Peyer's patch (tissue), 4 donors: ENCODE measurements around the gene SNX8. TPM values are rescaled to one million over a fixed set of nuclear protein-coding genes. Genes with fewer than 3 reads are reported as not detected.

Experiments
- DNase-seq, 3 donors: peaks; one replicate each; pipeline ENCODE4 v3.0.0-alpha.2; 2017 to 2019
- H3K27ac ChIP-seq, 4 donors: fragments of 200-600 bp; sonication (generic); one replicate each; pipeline ENCODE4 v1.5.1; 2016 to 2019
- H3K27me3 ChIP-seq, 2 donors: fragments of 200-600 bp; sonication (generic); one replicate each; pipeline ENCODE4 v1.5.1; 2019
- H3K36me3 ChIP-seq, 3 donors: fragments of 200-600 bp; sonication (generic); one replicate each; pipeline ENCODE4 v1.5.1; 2016 to 2019
- H3K4me1 ChIP-seq, 4 donors: fragments of 200-600 bp; sonication (generic); one replicate each; pipeline ENCODE4 v1.5.1; 2016 to 2019
- H3K4me3 ChIP-seq, 4 donors: fragments of 200-600 bp; sonication (generic); 1 replicate in 3 of 4; 2 replicates in 1 of 4; pipeline ENCODE4 v1.5.1; 2016 to 2019; ENCODE audit warnings: mild to moderate bottlenecking in 1 of 4
- H3K9me3 ChIP-seq, 4 donors: fragments of 200-600 bp; sonication (generic); one replicate each; pipeline ENCODE4 v1.5.1; 2016 to 2019; ENCODE audit warnings: mild to moderate bottlenecking in 1 of 4
- POLR2A ChIP-seq, 2 donors: fragments of 450-650 bp; IDR thresholded peaks; one replicate each; pipeline ENCODE4 v1.5.1; 2017; ENCODE audit warnings: antibody characterized with exemption in 2 of 2, mild to moderate bottlenecking in 2 of 2, moderate library complexity in 2 of 2
- total RNA-seq, 4 donors: library from RNA; depleted of rRNA; stranded (reverse); fragments of >200 nt; gene quantifications; one replicate each; pipeline ENCODE4 v1.1.0, GENCODE V29; 2016
- TF ChIP-seq, protein P1 (sequence below), 6 experiments: fragments of 450-650 bp in 4 of 6; fragments of 200-600 bp in 2 of 6; sonication (generic) in 1 of 6; IDR thresholded peaks; one replicate each; pipeline ENCODE4 v1.5.1; 2017 to 2019; ENCODE audit warnings: antibody characterized with exemption in 6 of 6, mild to moderate bottlenecking in 3 of 6, moderate library complexity in 1 of 6

The SNX8 gene, protein sequence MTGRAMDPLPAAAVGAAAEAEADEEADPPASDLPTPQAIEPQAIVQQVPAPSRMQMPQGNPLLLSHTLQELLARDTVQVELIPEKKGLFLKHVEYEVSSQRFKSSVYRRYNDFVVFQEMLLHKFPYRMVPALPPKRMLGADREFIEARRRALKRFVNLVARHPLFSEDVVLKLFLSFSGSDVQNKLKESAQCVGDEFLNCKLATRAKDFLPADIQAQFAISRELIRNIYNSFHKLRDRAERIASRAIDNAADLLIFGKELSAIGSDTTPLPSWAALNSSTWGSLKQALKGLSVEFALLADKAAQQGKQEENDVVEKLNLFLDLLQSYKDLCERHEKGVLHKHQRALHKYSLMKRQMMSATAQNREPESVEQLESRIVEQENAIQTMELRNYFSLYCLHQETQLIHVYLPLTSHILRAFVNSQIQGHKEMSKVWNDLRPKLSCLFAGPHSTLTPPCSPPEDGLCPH
- total RNA-seq = 10 to 100 TPM; 10.5 to 38.8 (median 19.2) TPM

DNA sequence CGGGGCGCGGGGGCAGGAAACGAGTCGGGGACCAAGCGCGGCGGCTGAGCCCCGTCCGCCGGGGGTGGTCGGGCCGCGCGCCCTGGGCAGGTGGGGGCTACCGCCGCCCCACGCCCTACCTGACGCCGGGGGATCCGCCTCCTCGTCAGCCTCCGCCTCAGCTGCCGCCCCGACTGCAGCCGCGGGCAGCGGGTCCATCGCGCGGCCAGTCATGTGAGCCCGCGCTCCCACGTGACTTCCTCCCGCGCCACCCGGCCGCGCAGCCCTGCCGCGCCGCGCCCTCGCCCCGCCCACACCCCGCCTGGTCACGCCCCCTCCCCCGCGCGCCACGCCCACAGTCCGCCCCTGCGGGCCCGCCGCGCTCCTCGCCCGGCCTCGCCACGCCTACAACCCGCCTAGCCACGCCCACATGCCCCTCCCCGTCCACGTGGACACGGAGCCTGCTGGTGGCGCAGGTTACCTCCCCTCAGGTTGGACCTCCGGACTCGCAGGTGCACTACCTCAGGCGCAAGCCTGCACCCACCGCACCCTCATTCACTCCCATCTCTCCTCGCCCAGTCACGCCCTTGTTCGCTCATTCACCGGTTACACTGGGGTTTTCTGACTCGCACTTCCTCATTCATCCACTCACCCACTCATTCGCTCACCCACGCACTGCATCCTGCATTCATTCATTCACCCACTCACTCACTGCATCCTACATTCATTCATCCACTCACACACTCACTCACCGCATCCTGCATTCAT lies at the start of gene SNX8:
SNX8 (minus strand) TSS at position 233 of the 747 bp plus-strand sequence; CDS start at position 213, 20 bp downstream.
- H3K9me3 ChIP-seq = no peaks in the 10 kb centered on the region
- TF ChIP-seq POLR2A (IDR thresholded peaks at IDR 0.05) = peak; percentile 56 to 57
- TF ChIP-seq, protein P1, sequence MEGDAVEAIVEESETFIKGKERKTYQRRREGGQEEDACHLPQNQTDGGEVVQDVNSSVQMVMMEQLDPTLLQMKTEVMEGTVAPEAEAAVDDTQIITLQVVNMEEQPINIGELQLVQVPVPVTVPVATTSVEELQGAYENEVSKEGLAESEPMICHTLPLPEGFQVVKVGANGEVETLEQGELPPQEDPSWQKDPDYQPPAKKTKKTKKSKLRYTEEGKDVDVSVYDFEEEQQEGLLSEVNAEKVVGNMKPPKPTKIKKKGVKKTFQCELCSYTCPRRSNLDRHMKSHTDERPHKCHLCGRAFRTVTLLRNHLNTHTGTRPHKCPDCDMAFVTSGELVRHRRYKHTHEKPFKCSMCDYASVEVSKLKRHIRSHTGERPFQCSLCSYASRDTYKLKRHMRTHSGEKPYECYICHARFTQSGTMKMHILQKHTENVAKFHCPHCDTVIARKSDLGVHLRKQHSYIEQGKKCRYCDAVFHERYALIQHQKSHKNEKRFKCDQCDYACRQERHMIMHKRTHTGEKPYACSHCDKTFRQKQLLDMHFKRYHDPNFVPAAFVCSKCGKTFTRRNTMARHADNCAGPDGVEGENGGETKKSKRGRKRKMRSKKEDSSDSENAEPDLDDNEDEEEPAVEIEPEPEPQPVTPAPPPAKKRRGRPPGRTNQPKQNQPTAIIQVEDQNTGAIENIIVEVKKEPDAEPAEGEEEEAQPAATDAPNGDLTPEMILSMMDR (IDR thresholded peaks at IDR 0.05) = no peak
- H3K36me3 ChIP-seq = no peaks in the 10 kb centered on the region
- peak; percentile 97 to 100 (median 97) for DNase-seq
- H3K4me1 ChIP-seq = peaks cover 0 to 13% (median 6%) of the 10 kb centered on the region in 4 donors
- no peaks in the 10 kb centered on the region for H3K27me3 ChIP-seq
- peak within 1 kb of the TSS; percentile 82 to 94 (median 88) for H3K4me3 ChIP-seq
- H3K27ac ChIP-seq = peak within 1 kb of the TSS; percentile 88 to 96 (median 92)

- Histone ChIP-seq H3K4me3 (no peak overlapping the region), H3K27me3 (no peaks in the 10 kb centered on the region), H3K4me1 (peaks cover 0 to 6% (median 0%) of the 10 kb centered on the region in 4 donors), H3K27ac (no peak overlapping the region), H3K36me3 (peaks cover 0 to 76% (median 4%) of the 10 kb centered on the region in 3 donors), H3K9me3 (no peaks in the 10 kb centered on the region)
- no peak for DNase-seq
- TF ChIP-seq, protein P1 (IDR thresholded peaks at IDR 0.05) = no peak
- no peak for TF ChIP-seq POLR2A (IDR thresholded peaks at IDR 0.05)
Observed at GRCh38 chr7:2362385-2363088, 48.3 kb upstream of the SNX8 start.

DNA sequence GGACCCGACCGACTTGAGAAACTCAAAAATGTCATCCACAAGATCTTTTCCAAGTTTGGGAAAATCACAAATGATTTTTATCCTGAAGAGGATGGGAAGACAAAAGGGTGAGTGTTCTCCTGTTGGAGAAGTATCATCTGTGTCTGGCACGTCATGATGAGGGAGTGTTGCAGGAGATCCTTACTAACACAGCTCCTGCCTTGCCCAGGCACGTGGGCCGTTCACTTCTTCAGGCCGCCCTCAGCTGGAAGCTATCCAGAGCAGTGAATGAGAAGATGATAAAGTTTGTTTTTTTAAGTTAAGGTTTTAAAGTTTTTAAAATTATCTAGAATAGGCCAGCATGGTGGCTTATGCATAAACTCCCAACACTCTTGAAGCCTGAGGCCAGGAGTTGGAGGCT lies 46.6 kb upstream of the SNX8 start:
- peaks cover 0 to 21% (median 12%) of the 10 kb centered on the region in 4 donors for H3K4me1 ChIP-seq
- H3K27ac ChIP-seq = no peak overlapping the region
- H3K9me3 ChIP-seq = no peaks in the 10 kb centered on the region
- H3K4me3 ChIP-seq = no peak overlapping the region
- H3K36me3 ChIP-seq = peaks cover 0 to 61% (median 4%) of the 10 kb centered on the region in 3 donors
- no peaks in the 10 kb centered on the region for H3K27me3 ChIP-seq
- no peak for TF ChIP-seq POLR2A (IDR thresholded peaks at IDR 0.05)
- TF ChIP-seq, protein P1 (IDR thresholded peaks at IDR 0.05) = no peak
- DNase-seq = no peak

DNA sequence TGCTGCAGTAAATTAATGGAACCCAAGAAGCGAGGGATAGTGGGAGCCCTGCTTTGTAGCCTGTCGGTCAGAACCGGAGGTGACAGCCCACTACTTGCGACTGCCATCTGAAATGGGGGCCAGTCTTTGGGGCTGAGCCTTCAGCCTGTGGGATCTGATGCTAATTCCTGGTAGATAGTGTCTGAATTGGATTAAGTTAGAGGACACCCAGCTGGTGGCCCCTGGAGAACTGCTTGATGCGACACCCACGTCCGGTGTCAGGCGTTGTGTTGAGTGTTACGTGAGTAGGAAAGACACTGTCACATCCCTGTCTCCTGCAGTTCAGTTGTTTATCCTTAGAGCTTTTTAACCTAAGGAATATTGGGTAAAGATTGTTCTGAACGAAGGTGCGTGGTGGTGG lies 45.4 kb upstream of the SNX8 start:
- Histone ChIP-seq H3K27me3 (no peaks in the 10 kb centered on the region), H3K4me3 (no peak overlapping the region), H3K9me3 (no peaks in the 10 kb centered on the region), H3K27ac (no peak overlapping the region), H3K4me1 (peaks cover 0 to 23% (median 15%) of the 10 kb centered on the region in 4 donors), H3K36me3 (peaks cover 0 to 49% (median 4%) of the 10 kb centered on the region in 3 donors)
- no peak for DNase-seq
- TF ChIP-seq, protein P1 (IDR thresholded peaks at IDR 0.05) = no peak
- no peak for TF ChIP-seq POLR2A (IDR thresholded peaks at IDR 0.05)

DNA sequence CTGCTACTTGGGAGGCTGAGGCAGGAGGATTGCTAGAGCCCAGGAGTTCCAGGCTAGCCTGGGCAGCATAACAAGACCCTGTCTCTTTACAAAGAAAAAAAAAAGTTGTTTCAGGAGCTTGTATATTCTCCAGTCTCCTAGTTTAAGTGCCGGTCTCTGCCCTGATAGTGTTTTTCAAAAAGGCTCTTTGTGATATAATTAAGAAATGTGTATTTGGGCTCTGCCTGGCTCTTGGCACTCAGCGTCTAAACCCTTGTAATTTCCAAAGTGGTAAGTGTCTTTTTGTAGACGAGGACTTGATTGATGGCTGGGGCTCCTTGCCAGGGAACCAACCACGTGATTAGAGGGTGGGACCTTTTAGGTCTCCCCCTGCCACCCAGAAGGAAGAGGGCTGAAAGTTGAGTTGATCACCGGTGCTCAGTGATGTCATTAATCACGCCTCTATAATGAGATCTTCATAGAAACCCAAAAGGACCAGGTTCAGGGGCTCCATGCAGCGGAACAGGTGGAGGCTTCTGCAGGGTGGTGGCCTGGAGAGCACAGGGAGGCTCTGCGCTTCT lies 44.8 kb upstream of the SNX8 start:
- Histone ChIP-seq H3K4me1 (peaks cover 0 to 23% (median 15%) of the 10 kb centered on the region in 4 donors), H3K4me3 (no peak overlapping the region), H3K27me3 (no peaks in the 10 kb centered on the region), H3K9me3 (no peaks in the 10 kb centered on the region), H3K36me3 (peaks cover 0 to 44% (median 4%) of the 10 kb centered on the region in 3 donors), H3K27ac (no peak overlapping the region)
- no peak for DNase-seq
- no peak for TF ChIP-seq POLR2A (IDR thresholded peaks at IDR 0.05)
- TF ChIP-seq, protein P1 (IDR thresholded peaks at IDR 0.05) = no peak
